Endothelial cell of umbilical vein (primary cell): Measurements from ENCODE around the gene ASIC4. TPM values are rescaled to one million over a fixed set of nuclear protein-coding genes. Genes with fewer than 3 reads are reported as not detected.

Experiments used
- BruUV-seq: library from RNA; stranded (reverse); fragments of 400-500 nt; replicated peaks from 2 replicates; lab custom pipeline; 2021; lab: Mats Ljungman, UMichigan
- CTCF ChIA-PET: fragments of 300-600, 350-600 bp; sonication (Branson Sonifier 250); formaldehyde crosslinking; loops from one replicate; lab custom pipeline; 2021; ENCODE audit warnings: antibody characterized with exemption, inconsistent platforms; lab: Charles Lee
- POLR2A ChIA-PET: fragments of 300-600, 350-600 bp; sonication (Branson Sonifier 250); formaldehyde crosslinking; loops from one replicate; lab custom pipeline; 2021; ENCODE audit warnings: antibody characterized with exemption, inconsistent platforms; lab: Charles Lee
- DNase-seq: peaks from one replicate; pipeline ENCODE4 v3.0.0-alpha.2; 2011; ENCODE audit warnings: low read depth, low spot score
- FAIRE-seq: peaks from 2 replicates; lab custom pipeline; 2011; peaks lifted over from hg19 to GRCh38; lab: Jason Lieb, UNC
- H2AFZ ChIP-seq: 2 replicates; pipeline ENCODE4 v1.6.0; 2012; ENCODE audit warnings: low read depth, low read length, control low read depth, inconsistent platforms
- H3K27ac ChIP-seq: 2 replicates; pipeline ENCODE4 v1.5.1; 2011; ENCODE audit warnings: low read depth, mild to moderate bottlenecking, control low read depth, low read length, moderate library complexity; ENCODE audit not compliant: insufficient read depth
- H3K27me3 ChIP-seq, 2 experiments: 2 replicates each; pipeline versions ENCODE4 v1.6.0 to v1.6.1; 2011; ENCODE audit warnings: low read length in 2 of 2, mixed read lengths in 1 of 2; ENCODE audit not compliant: control insufficient read depth in 2 of 2, insufficient read depth in 2 of 2
- H3K36me3 ChIP-seq, 2 experiments: 2 replicates in 1 of 2; 3 replicates in 1 of 2; pipeline ENCODE4 v1.5.1; 2011; ENCODE audit warnings: low read length in 2 of 2, mild to moderate bottlenecking in 1 of 2, moderate library complexity in 1 of 2; ENCODE audit not compliant: control insufficient read depth in 2 of 2, insufficient read depth in 2 of 2; ENCODE audit errors: extremely low read depth in 1 of 2
- H3K4me1 ChIP-seq: 3 replicates; pipeline ENCODE4 v1.5.1; 2011; ENCODE audit warnings: mild to moderate bottlenecking, low read length; ENCODE audit not compliant: control insufficient read depth, insufficient read depth; ENCODE audit errors: extremely low read depth
- H3K4me2 ChIP-seq: 2 replicates; pipeline ENCODE4 v1.6.1; 2011; ENCODE audit warnings: low read length, control low read depth, mixed read lengths; ENCODE audit not compliant: insufficient read depth
- H3K4me3 ChIP-seq, 3 experiments: fragments of 200-600 bp in 1 of 3; sonication (generic), shearing (Covaris generic) in 1 of 3; replicated peaks in 1 of 3; 2 replicates each; pipeline ENCODE4 v1.5.1; 2011 to 2016; ENCODE audit warnings: control low read depth in 3 of 3, low read length in 3 of 3, mild to moderate bottlenecking in 2 of 3, inconsistent platforms in 1 of 3, low read depth in 1 of 3, moderate library complexity in 1 of 3; ENCODE audit not compliant: insufficient read depth in 1 of 3
- H3K79me2 ChIP-seq: 2 replicates; pipeline ENCODE4 v1.6.0; 2012; ENCODE audit warnings: low read length, inconsistent platforms; ENCODE audit not compliant: control insufficient read depth, insufficient read depth
- H3K9ac ChIP-seq: replicated peaks from 2 replicates; pipeline ENCODE3; 2011; ENCODE audit warnings: low read length, control low read depth; ENCODE audit not compliant: insufficient read depth; ENCODE audit errors: extremely low read depth
- H3K9me1 ChIP-seq: replicated peaks from 3 replicates; pipeline ENCODE4 v1.6.0; 2011; ENCODE audit warnings: mild to moderate bottlenecking, low read length; ENCODE audit not compliant: control insufficient read depth, insufficient read depth; ENCODE audit errors: extremely low read depth
- H3K9me3 ChIP-seq: replicated peaks from 2 replicates; pipeline ENCODE4 v1.5.1; 2012; ENCODE audit warnings: low read length, inconsistent platforms; ENCODE audit not compliant: control insufficient read depth, insufficient read depth
- H4K20me1 ChIP-seq: replicated peaks from 2 replicates; pipeline ENCODE3; 2011; ENCODE audit warnings: mild to moderate bottlenecking, low read length; ENCODE audit not compliant: control insufficient read depth, insufficient read depth; ENCODE audit errors: extremely low read depth
- CTCF ChIP-seq, 2 donors: IDR thresholded peaks; 1 replicate in 1 of 2; 2 replicates in 1 of 2; pipeline ENCODE4 v1.5.1; 2011; ENCODE audit warnings: low read length in 2 of 2, mild to moderate bottlenecking in 2 of 2, moderate library complexity in 2 of 2, control low read depth in 1 of 2, inconsistent platforms in 1 of 2, low read depth in 1 of 2; ENCODE audit not compliant: insufficient read depth in 1 of 2; ENCODE audit errors: extremely low read depth in 1 of 2
- EZH2 ChIP-seq: IDR thresholded peaks from 2 replicates; pipeline ENCODE4 v1.6.1; 2012; ENCODE audit warnings: borderline replicate concordance, low read depth, mild to moderate bottlenecking, moderate library complexity, low read length, inconsistent platforms; ENCODE audit not compliant: severe bottlenecking
- FOS ChIP-seq: IDR thresholded peaks from 2 replicates; pipeline ENCODE4 v1.6.1; 2011; ENCODE audit warnings: mild to moderate bottlenecking, low read length, moderate library complexity, borderline replicate concordance; ENCODE audit not compliant: insufficient read depth
- GATA2 ChIP-seq: IDR thresholded peaks from 2 replicates; pipeline ENCODE4 v1.7.0; 2011; ENCODE audit warnings: low read depth, mild to moderate bottlenecking, moderate library complexity, mixed read lengths, low read length; ENCODE audit not compliant: insufficient read length, insufficient read depth
- JUN ChIP-seq: IDR thresholded peaks from 2 replicates; pipeline ENCODE4 v1.6.1; 2011; ENCODE audit warnings: borderline replicate concordance, low read depth; ENCODE audit not compliant: insufficient read length, insufficient read depth
- MYC ChIP-seq: IDR thresholded peaks from one replicate; pipeline ENCODE4 v1.6.1; 2011; ENCODE audit warnings: mild to moderate bottlenecking, low read depth, low read length
- POLR2A ChIP-seq: IDR thresholded peaks from 2 replicates; pipeline ENCODE4 v1.6.1; 2012; ENCODE audit warnings: low read depth, mild to moderate bottlenecking, control low read depth, low read length
- POLR2AphosphoS5 ChIP-seq: IDR thresholded peaks from 2 replicates; pipeline ENCODE4 v1.6.1; 2012; ENCODE audit warnings: low read depth, mild to moderate bottlenecking, control low read depth, low read length, moderate library complexity; ENCODE audit not compliant: insufficient read depth
- dilution Hi-C: fragments of 300-500 bp; cut with MboI; formaldehyde crosslinking; loops from one replicate; pipeline ENCODE4 v1.15.0; 2019; ENCODE audit warnings: low sequenced_read_pairs; ENCODE audit not compliant: extremely low pct_ligation_motif_present
- intact Hi-C: fragments of 100-400 bp; cut with micrococcal nuclease; formaldehyde crosslinking; loops from one replicate; pipeline ENCODE4 v1.10.0; 2022
- polyA plus RNA-seq, 4 experiments: library from polyadenylated mRNA; depleted of rRNA in 3 of 4; stranded (reverse) in 3 of 4; unstranded in 1 of 4; fragments of >200 nt; gene quantifications; 2 replicates each; pipeline versions ENCODE4 v1.2.1 to v1.2.3, GENCODE V29; 2011 to 2012; ENCODE audit warnings: missing spikeins in 1 of 4
- total RNA-seq: library from RNA; stranded (reverse); gene quantifications from 2 replicates; pipeline ENCODE4 v1.2.3, GENCODE V29; 2021
- TF ChIP-seq, protein P1 (sequence below): IDR thresholded peaks from 2 replicates; pipeline ENCODE4 v1.6.1; 2011; ENCODE audit not compliant: insufficient read depth, insufficient read length

The ASIC4 gene
- total and polyA plus RNA-seq, 2 donors (not counting 3 experiments of a cell fraction or from before 2014, with no cell fraction given), result not detected

DNA sequence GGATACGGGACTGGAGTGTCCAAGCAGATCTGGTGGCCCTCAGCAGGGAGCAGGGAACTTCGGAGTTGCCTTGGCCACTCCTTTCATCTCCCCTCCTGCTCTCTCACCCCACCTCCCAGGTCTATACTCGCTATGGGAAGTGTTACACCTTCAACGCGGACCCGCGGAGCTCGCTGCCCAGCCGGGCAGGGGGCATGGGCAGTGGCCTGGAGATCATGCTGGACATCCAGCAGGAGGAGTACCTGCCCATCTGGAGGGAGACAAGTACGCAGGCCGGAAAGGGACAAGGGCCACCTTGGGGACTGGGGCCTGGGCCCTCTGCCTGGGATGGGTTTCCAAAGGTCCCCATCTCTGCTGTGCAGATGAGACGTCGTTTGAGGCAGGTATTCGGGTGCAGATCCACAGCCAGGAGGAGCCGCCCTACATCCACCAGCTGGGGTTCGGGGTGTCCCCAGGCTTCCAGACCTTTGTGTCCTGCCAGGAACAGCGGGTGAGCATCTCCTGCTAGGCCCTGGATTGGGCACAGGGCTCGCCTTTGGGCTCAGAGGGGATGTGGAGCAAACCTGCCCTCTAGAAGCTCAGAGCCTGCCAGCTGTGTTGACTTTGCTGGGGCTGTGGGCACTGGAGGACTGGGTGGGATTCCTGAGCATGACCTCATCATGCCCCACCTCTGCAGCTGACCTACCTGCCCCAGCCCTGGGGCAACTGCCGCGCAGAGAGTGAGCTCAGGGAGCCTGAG is 17.5 kb downstream of the ASIC4 start:
- BruUV-seq, result no TSS peak
- H3K4me2 ChIP-seq, result no peak overlapping the region
- H3K9me3 ChIP-seq, result no peaks in the 10 kb centered on the region
- no peaks in the 10 kb centered on the region for H3K79me2 ChIP-seq
- H3K36me3 ChIP-seq, result no peaks in the 10 kb centered on the region
- TF ChIP-seq CTCF (IDR thresholded peaks at IDR 0.05; ENCODE audit: extremely low read depth in 1 of 2, insufficient read depth in 1 of 2, low read depth in 1 of 2, low read length in 2 of 2) (no peak), JUN (no peak), FOS (no peak), POLR2AphosphoS5 (no peak), MYC (no peak), GATA2 (no peak), EZH2 (no peak), POLR2A (no peak)
- TF ChIP-seq, protein P1, sequence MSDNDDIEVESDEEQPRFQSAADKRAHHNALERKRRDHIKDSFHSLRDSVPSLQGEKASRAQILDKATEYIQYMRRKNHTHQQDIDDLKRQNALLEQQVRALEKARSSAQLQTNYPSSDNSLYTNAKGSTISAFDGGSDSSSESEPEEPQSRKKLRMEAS, result no peak
- H3K4me1 ChIP-seq, result no peaks in the 10 kb centered on the region
- no peak overlapping the region for H3K27ac ChIP-seq
- H3K9me1 ChIP-seq, result no peaks in the 10 kb centered on the region
- no peaks in the 10 kb centered on the region for H4K20me1 ChIP-seq
- CTCF ChIA-PET, result interaction anchor here (1.1 to 12.6 kb wide), 5 partner anchors 40 to 474 kb away, joined by 3 to 731 read pairs (median 181); partner anchors contain the start of gene GMPPA
- FAIRE-seq (no peak), DNase-seq (no peak)
- dilution Hi-C loops, result no loop called here
- no peak overlapping the region for H3K9ac ChIP-seq
- H3K4me3 ChIP-seq, result no peak overlapping the region
- H3K27me3 ChIP-seq, result peaks cover 23 to 29% of the 10 kb centered on the region in 2 experiments
- intact Hi-C loops, result no loop called here
- POLR2A ChIA-PET, result no interaction called here
- H2AFZ ChIP-seq, result no peak overlapping the region
